ENCODE measurements around the gene RGL2. TPM values are rescaled to one million over a fixed set of nuclear protein-coding genes. Genes with fewer than 3 reads are reported as not detected.

RGL2 gene
- total RNA-seq, 2 donors from 2014 or later: 34.3 to 43.7 TPM

DNA sequence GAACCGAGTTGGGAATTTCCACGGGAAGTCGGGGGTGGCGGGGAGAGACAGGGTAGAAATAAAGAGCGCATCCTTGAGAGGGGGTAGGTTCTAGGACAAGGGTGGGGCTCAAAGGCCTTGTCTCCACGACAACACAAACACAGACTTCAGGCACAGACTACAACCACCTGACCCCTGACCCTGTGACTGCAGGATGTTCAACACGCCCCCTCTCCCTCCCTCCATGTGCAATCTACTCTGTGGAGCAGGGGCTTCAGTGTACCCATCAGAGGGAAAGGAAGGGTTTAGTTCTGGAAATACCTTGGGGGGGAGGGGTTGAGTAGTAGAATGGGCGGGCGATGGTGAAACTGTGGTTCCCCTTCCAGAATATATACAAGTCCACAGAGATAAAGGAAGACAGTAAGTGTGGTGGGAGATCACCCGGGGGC, 15.8 kb upstream of the RGL2 start:
- ATAC-seq (replicated peaks in 1 of 2): peak; percentile 48
- Mint-ChIP-seq H3K27me3 (ENCODE audit: low read depth) (no peaks in the 10 kb centered on the region), H3K27ac (peak overlapping the region; percentile 98), H3K9me3 (no peaks in the 10 kb centered on the region), H3K4me3 (peak overlapping the region; percentile 98), H3K36me3 (ENCODE audit: insufficient read depth in 2 of 2) (peaks cover 13 to 33% of the 10 kb centered on the region in 2 donors), H3K4me1 (ENCODE audit: low read depth) (peaks cover 74% of the 10 kb centered on the region)
- peak; percentile 62 to 64 for DNase-seq

DNA sequence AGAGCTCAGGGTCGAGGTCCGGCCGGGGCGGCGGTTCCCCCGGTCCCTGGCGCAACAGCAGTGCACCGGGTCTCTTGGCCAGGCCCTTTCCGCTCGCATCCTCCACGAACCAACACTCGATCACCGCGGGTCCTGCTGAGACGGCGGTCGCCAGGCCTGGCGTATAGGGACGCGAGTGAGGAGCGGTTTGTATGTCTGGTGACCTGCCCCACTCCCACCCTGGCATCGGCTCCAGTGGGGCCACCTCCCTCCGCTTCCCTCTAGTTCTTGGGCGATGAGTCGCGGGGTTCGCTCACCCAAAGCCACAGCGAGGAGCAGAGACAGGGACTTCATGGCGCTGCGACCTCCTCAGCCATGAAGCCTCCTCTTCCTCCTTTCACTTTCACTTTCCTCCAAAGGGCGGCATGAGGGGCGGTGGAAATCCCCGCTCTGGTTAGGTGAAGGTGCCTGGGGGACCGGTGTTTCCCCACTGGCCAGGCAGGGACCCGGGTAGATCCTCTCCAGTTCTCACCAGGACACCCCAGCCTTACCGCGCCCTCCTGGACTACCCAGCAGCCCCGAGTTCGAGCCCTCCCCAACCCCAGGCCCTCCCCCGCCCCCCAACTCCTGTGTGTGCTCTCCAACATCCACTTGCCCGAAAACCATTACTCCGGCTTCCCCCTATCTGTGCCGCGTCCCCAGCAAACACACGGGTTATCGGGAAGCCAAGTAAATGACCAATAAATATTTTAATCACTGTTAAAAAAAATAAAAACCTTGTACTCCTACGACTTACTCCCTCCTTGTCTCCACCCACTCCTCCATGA, 15.2 kb upstream of the RGL2 start, which contains the start of gene TAPBP:
TAPBP (minus strand) TSS at position 370 of the 806 bp plus-strand sequence; CDS start at position 333, 37 bp downstream.
- Mint-ChIP-seq H3K27me3 (ENCODE audit: low read depth) (no peaks in the 10 kb centered on the region), H3K36me3 (ENCODE audit: insufficient read depth in 2 of 2) (peaks cover 11 to 31% of the 10 kb centered on the region in 2 donors), H3K4me3 (peak within 1 kb of the TSS; percentile 98), H3K4me1 (ENCODE audit: low read depth) (peaks cover 70% of the 10 kb centered on the region), H3K27ac (peak within 1 kb of the TSS; percentile 98), H3K9me3 (no peaks in the 10 kb centered on the region)
- DNase-seq: peak; percentile 84 to 88
- ATAC-seq (replicated peaks in 1 of 2): peak; percentile 63

DNA sequence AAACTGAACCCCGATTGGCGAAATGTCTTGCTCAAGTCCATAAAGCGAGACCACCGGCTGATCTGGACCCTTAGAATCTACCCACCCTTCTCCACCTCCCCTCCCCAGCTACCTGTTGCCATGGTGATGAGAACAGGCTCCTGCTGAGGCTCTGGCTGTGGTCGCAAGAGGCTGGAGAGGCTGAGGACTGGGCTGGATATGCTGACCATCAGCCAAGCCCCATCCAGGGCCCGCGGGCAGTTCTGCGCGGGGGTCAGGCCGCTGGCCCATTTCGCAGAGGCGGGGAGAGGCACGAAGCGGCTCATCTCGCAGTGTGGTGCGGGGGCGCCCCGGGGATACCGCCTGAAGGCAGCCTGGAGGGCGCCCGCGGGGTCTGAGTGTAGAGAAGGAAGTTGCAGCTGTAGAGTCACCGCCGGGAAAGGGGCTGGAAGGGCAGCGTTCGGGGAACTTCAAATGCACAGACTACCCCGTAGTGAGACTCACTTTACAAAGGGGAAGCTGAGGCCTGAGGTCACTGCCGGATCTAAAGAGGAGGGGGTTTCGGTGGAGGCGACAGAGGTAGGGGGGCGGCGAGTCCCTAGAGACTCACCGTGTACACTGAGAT, 14.5 kb upstream of the RGL2 start:
- Mint-ChIP-seq H3K27ac (peak overlapping the region; percentile 98), H3K36me3 (ENCODE audit: insufficient read depth in 2 of 2) (peaks cover 12 to 31% of the 10 kb centered on the region in 2 donors), H3K27me3 (ENCODE audit: low read depth) (no peaks in the 10 kb centered on the region), H3K4me3 (peak overlapping the region; percentile 98), H3K4me1 (ENCODE audit: low read depth) (peaks cover 70% of the 10 kb centered on the region), H3K9me3 (no peaks in the 10 kb centered on the region)
- DNase-seq (peak; percentile 56 to 66), ATAC-seq (replicated peaks in 1 of 2) (peak; percentile 12 to 27)

DNA sequence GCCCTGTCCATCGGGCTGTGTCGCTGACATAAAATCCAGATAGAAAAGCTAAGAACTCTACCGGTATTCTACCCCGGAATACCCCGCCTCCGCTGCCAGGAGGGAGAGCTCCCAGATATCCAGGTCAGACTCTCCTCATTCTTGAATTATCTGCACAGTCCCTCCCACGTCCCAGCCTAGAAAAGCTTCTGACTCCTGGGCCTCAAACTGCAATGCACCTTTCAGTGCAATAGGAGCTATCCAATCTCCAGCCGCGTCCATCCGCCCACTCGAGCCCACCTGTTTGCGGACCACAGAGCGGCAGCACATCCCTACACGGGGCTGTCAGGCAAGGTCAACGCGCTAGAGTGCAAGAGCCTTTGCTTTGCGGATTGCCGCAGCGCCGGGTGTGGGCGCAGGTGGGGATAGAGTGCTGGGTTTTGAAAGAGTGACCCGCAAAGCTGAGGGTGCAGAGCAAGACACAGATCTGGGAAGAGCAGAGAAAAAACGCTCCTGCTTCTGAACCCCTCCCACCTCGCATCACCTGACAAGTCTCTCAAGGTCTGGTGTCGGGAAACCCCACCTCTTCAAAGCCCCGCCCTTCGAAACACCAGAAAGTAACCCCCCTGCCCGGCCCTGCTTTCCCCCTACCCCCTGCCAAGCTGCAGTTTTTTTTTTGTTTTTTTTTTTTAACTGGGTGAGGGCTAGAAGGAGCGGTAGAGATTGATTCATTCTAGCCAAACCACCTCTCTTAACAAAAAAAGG, 13.8 kb upstream of the RGL2 start:
- no peaks in the 10 kb centered on the region for H3K9me3 Mint-ChIP-seq
- DNase-seq (peak; percentile 76 to 84), ATAC-seq (replicated peaks in 1 of 2) (peak; percentile 44 to 46)
- peak overlapping the region; percentile 98 for H3K4me3 Mint-ChIP-seq
- peaks cover 68% of the 10 kb centered on the region for H3K4me1 Mint-ChIP-seq (ENCODE audit: low read depth)
- no peaks in the 10 kb centered on the region for H3K27me3 Mint-ChIP-seq (ENCODE audit: low read depth)
- peak overlapping the region; percentile 98 for H3K27ac Mint-ChIP-seq
- peaks cover 12 to 32% of the 10 kb centered on the region in 2 donors for H3K36me3 Mint-ChIP-seq (ENCODE audit: insufficient read depth in 2 of 2)

DNA sequence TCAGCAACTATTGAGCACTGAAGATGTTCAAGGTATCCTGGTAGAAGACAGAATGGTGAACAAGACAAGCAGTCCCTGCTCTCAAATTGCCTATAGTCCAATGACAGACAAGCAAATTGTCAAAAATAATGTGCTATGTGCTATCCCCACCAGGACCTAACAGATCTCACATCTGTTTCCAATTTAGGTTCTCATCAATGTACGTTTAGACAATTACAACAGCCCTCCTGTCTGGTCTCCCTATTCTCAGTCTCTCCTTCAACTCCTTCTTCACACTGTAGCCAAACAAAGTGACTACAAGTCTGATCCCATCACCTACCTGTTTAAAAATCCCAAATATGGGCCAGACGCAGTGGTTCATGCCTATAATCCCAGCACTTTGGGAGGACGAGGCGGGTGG, 7.6 kb upstream of the RGL2 start:
- DNase-seq: no peak
- H3K27ac Mint-ChIP-seq: no peak overlapping the region
- H3K36me3 Mint-ChIP-seq (ENCODE audit: insufficient read depth in 2 of 2): peaks cover 8 to 31% of the 10 kb centered on the region in 2 donors
- no peak overlapping the region for H3K4me3 Mint-ChIP-seq
- no peaks in the 10 kb centered on the region for H3K9me3 Mint-ChIP-seq
- ATAC-seq (replicated peaks in 1 of 2): no peak
- no peaks in the 10 kb centered on the region for H3K27me3 Mint-ChIP-seq (ENCODE audit: low read depth)
- H3K4me1 Mint-ChIP-seq (ENCODE audit: low read depth): peaks cover 56% of the 10 kb centered on the region

DNA sequence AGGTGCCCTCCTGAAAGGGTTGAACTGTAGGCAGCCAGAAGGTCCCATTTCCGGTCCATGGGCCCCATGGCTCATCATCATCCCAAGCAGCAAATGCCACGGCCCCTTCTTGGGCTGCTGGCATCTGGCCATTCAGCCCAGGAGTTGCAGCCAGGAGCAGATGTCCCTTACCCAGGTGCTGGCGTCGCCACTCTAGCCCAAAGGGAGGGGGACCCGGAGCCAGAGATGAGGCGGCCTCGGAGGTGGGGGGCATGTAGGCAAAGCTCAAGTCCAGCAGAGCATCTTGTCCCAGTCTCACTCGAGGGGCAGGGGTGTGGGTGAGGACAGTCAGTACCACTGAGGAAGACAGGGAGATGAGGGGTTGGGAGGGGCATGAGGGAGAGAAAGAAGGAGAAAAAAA, 6.3 kb upstream of the RGL2 start:
- ATAC-seq (replicated peaks in 1 of 2) (no peak), DNase-seq (no peak)
- Mint-ChIP-seq H3K27ac (peak overlapping the region; percentile 13), H3K9me3 (no peaks in the 10 kb centered on the region), H3K4me1 (ENCODE audit: low read depth) (peaks cover 55% of the 10 kb centered on the region), H3K27me3 (ENCODE audit: low read depth) (no peaks in the 10 kb centered on the region), H3K4me3 (no peak overlapping the region), H3K36me3 (ENCODE audit: insufficient read depth in 2 of 2) (peaks cover 10 to 33% of the 10 kb centered on the region in 2 donors)

DNA sequence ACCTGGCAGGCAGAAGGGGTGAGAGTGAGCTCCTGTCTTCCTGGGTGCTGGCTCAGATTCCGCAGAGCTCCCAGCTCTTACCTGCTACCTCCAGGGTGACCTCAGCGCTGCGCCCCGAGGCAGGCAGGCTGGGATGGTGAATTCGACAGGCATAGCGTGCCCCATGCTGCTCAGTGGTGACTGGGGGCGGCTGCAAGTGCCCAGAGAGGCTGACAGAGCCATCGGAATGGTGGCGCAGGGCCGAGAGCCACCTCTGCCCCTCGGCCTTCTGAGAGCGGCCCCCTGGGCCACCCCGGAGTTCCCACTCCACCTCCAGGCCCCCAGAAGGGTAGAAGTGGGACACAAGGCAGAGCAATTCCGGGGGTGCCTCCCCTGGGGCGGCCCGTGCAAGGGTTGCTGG, 5.5 kb upstream of the RGL2 start:
- Mint-ChIP-seq H3K27me3 (ENCODE audit: low read depth) (no peaks in the 10 kb centered on the region), H3K4me3 (no peak overlapping the region), H3K27ac (no peak overlapping the region), H3K36me3 (ENCODE audit: insufficient read depth in 2 of 2) (peaks cover 16 to 38% of the 10 kb centered on the region in 2 donors), H3K9me3 (no peaks in the 10 kb centered on the region), H3K4me1 (ENCODE audit: low read depth) (peaks cover 59% of the 10 kb centered on the region)
- DNase-seq (no peak), ATAC-seq (replicated peaks in 1 of 2) (no peak)

DNA sequence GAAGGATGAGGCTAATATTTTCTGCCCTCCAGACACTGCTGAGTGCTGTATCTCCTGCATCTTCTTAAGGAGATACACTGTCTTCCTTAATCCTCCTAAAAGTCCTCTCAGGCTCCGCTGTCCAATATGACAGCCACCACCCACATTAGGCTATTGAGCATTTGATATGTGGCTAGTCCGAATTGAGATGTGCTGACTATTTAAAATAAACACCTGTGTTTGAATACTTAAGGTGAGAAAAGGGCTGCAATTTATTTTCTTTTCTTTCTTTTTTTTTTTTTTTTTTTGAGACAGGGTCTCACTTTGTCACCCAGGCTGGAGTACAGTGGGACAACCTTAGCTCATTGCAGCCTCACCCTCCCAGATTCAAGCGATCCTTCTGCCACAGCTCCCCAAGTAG, 3.1 kb upstream of the RGL2 start:
- Mint-ChIP-seq H3K27me3 (ENCODE audit: low read depth) (no peaks in the 10 kb centered on the region), H3K4me3 (no peak overlapping the region), H3K9me3 (no peaks in the 10 kb centered on the region), H3K27ac (no peak overlapping the region), H3K36me3 (ENCODE audit: insufficient read depth in 2 of 2) (peaks cover 16 to 30% of the 10 kb centered on the region in 2 donors), H3K4me1 (ENCODE audit: low read depth) (peaks cover 59% of the 10 kb centered on the region)
- no peak for ATAC-seq (replicated peaks in 1 of 2)
- DNase-seq: no peak

DNA sequence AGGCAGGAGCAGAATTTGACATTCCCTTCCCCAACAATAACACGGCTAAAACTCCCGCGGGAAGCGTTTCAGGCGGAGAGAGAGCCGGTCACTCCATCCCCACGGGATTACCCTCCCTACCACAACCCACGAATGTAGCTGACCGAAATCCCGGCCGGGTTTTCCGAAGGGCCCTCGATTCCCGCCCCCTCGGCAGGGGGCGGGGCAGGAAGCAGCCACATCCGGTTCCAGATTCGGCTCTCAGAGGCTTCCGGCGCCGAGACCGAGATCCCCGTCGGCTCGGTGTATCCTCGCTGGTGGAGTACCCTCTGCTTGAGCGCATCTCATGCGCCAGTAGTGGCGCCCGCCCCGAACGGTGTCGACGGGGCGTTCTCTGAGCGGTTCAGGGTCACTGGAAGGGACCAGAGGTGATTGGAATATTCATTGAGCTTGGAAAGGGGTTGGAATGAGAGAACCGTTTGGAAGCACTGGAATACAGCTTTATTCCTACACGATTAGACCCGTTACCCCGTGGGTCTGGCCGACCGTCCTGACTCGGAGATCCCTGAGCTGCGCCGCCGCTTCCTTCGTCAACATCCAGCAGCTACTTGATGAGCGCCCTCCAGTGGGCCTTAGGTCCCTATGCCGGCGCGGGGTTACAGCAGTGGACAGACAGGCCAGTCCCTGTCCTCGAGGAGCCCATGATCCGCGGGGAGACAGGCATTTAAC, 649 bp upstream of the RGL2 start:
- Mint-ChIP-seq H3K27me3 (ENCODE audit: low read depth) (no peaks in the 10 kb centered on the region), H3K4me1 (ENCODE audit: low read depth) (peaks cover 43% of the 10 kb centered on the region), H3K4me3 (peak overlapping the region; percentile 98 to 100), H3K9me3 (no peaks in the 10 kb centered on the region), H3K27ac (peak overlapping the region; percentile 86), H3K36me3 (ENCODE audit: insufficient read depth in 2 of 2) (peaks cover 13 to 25% of the 10 kb centered on the region in 2 donors)
- DNase-seq (peak; percentile 95), ATAC-seq (replicated peaks in 1 of 2) (peak; percentile 88 to 91)

DNA sequence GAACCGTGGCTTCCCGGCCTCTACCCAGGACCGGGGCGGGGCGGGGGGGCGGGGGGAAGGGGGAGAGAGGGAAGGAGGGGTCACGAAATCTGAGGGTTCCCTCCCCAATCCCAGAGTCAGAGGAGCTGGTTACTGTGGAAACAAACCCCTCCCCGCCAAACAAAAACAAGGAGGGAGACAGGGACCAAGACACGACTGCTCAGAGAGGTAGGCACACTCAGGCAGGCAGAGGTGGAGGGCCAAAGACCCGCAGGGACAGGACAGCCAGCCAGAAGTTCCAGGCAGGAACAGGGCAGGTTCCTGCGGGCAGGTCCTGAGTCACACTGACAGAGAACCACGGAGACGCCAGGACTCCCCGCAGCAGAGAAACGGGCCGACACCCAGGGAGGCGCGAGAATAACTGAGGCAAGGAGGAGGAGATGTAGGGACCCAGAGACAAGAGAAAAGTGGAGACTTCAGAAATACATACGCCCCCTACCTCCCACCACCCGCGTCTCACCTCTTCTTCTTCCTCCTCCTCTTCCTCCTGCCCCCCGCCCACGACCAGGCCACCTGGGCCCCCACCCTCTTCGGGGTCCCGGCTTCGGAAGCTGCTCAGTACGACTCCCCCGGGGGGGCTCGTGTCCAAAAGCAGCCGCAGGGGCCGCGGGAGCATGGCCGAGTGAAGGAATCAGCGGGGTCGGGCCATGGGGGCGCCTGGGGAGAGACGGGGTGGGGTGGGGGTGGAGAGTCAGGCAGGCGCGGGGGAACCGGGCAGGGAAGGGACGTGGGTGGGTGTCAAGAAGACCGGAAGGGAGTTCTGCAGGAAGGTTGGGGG, 578 bp downstream of the RGL2 start:
- Mint-ChIP-seq H3K4me3 (peak overlapping the region; percentile 98 to 100), H3K36me3 (ENCODE audit: insufficient read depth in 2 of 2) (peaks cover 10 to 23% of the 10 kb centered on the region in 2 donors), H3K9me3 (no peaks in the 10 kb centered on the region), H3K4me1 (ENCODE audit: low read depth) (peaks cover 33% of the 10 kb centered on the region), H3K27ac (peak overlapping the region; percentile 98), H3K27me3 (ENCODE audit: low read depth) (no peaks in the 10 kb centered on the region)
- DNase-seq (peak; percentile 60 to 70), ATAC-seq (replicated peaks in 1 of 2) (peak; percentile 26 to 27)

GRCh38 chr6:33297406-33297955, 1.3 kb downstream of the RGL2 start:
- peak overlapping the region; percentile 40 for H3K27ac Mint-ChIP-seq
- ATAC-seq (replicated peaks in 1 of 2): no peak

More at GRCh38 chr6:33297406-33297955, 1.3 kb downstream of the RGL2 start:
- Mint-ChIP-seq H3K9me3 (no peaks in the 10 kb centered on the region), H3K36me3 (ENCODE audit: insufficient read depth in 2 of 2) (peaks cover 10 to 25% of the 10 kb centered on the region in 2 donors), H3K4me3 (peak overlapping the region; percentile 59 to 62), H3K27me3 (ENCODE audit: low read depth) (no peaks in the 10 kb centered on the region), H3K4me1 (ENCODE audit: low read depth) (peaks cover 33% of the 10 kb centered on the region)
- DNase-seq: no peak
